Lower lobe of right lung (tissue), 2 donors: Measurements from ENCODE around the gene FITM1. TPM values are rescaled to one million over a fixed set of nuclear protein-coding genes. Genes with fewer than 3 reads are reported as not detected.

Experiments
- ATAC-seq, 2 donors: fragments of 200-7000 bp; cut with Tn5 transposase; one replicate each; pipeline ENCODE4 v1.9.1; 2020 to 2022; ENCODE audit warnings: mild to moderate bottlenecking in 2 of 2, moderate library complexity in 2 of 2
- DNase-seq: peaks from one replicate; pipeline ENCODE4 v3.0.0-alpha.2; 2020
- H3K27ac ChIP-seq: fragments of 200-600 bp; one replicate; pipeline ENCODE4 v1.8.0; 2022
- H3K27me3 ChIP-seq: fragments of 200-600 bp; one replicate; pipeline ENCODE4 v1.8.0; 2022; ENCODE audit warnings: low read depth
- H3K36me3 ChIP-seq: fragments of 200-600 bp; one replicate; pipeline ENCODE4 v1.8.0; 2022; ENCODE audit warnings: mild to moderate bottlenecking
- H3K4me1 ChIP-seq: fragments of 200-600 bp; one replicate; pipeline ENCODE4 v1.8.0; 2022
- H3K4me3 ChIP-seq: fragments of 200-600 bp; one replicate; pipeline ENCODE4 v1.8.0; 2022; ENCODE audit warnings: mild to moderate bottlenecking
- H3K9me3 ChIP-seq: fragments of 200-600 bp; one replicate; pipeline ENCODE4 v1.8.0; 2022
- intact Hi-C: fragments of 100-400 bp; cut with DNase I; formaldehyde crosslinking; loops from one replicate; pipeline ENCODE4 v1.11.0; 2022
- total RNA-seq: library from RNA; stranded (reverse); fragmentation: NEBNext Ultra II Directional; extraction: Animal tissue kit (Norgen Biotek cat#: 25700); gene quantifications from one replicate; pipeline ENCODE4 v1.2.1, GENCODE V29; 2021
- TF ChIP-seq, protein P1 (sequence below): fragments of 200-600 bp; IDR thresholded peaks from one replicate; pipeline ENCODE4 v1.8.0; 2022; ENCODE audit warnings: antibody characterized with exemption, mild to moderate bottlenecking
- donor health status: DM: no; HTN: yes; CAD: no; lungs with severe emphysema.

The FITM1 gene
- total RNA-seq, 1 donor from 2014 or later: 0.97 TPM

DNA sequence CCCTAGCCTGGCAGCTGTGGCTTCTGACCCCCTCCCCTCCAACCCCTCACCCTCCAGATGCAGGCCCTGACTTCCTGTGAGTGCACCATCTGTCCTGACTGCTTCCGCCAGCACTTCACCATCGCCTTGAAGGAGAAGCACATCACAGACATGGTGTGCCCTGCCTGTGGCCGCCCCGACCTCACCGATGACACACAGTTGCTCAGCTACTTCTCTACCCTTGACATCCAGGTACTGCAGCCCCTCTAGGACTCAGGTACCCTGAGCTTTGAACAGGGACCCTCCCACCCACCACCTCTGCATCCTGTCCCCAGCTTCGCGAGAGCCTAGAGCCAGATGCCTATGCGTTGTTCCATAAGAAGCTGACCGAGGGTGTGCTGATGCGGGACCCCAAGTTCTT lies 24.6 kb downstream of the FITM1 start:
- intact Hi-C loops: no loop called here
- no peaks in the 10 kb centered on the region for H3K4me1 ChIP-seq
- H3K27me3 ChIP-seq: no peaks in the 10 kb centered on the region

GRCh38 chr14:24156840-24157239 lies 26.4 kb downstream of the FITM1 start:
- no peak for DNase-seq
- Histone ChIP-seq H3K27me3 (no peaks in the 10 kb centered on the region), H3K9me3 (no peaks in the 10 kb centered on the region), H3K4me3 (no peak overlapping the region), H3K4me1 (peaks cover 9% of the 10 kb centered on the region), H3K36me3 (peaks cover 87% of the 10 kb centered on the region), H3K27ac (no peak overlapping the region)
- TF ChIP-seq, protein P1, sequence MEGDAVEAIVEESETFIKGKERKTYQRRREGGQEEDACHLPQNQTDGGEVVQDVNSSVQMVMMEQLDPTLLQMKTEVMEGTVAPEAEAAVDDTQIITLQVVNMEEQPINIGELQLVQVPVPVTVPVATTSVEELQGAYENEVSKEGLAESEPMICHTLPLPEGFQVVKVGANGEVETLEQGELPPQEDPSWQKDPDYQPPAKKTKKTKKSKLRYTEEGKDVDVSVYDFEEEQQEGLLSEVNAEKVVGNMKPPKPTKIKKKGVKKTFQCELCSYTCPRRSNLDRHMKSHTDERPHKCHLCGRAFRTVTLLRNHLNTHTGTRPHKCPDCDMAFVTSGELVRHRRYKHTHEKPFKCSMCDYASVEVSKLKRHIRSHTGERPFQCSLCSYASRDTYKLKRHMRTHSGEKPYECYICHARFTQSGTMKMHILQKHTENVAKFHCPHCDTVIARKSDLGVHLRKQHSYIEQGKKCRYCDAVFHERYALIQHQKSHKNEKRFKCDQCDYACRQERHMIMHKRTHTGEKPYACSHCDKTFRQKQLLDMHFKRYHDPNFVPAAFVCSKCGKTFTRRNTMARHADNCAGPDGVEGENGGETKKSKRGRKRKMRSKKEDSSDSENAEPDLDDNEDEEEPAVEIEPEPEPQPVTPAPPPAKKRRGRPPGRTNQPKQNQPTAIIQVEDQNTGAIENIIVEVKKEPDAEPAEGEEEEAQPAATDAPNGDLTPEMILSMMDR: no peak
- intact Hi-C loops: no loop called here
- no peak for ATAC-seq

More for the DNA sequence above, 24.6 kb downstream of the FITM1 start:
- H3K9me3 ChIP-seq: no peaks in the 10 kb centered on the region
- H3K27ac ChIP-seq: no peak overlapping the region
- H3K4me3 ChIP-seq: no peak overlapping the region
- DNase-seq (no peak), ATAC-seq (no peak)
- H3K36me3 ChIP-seq: peaks cover 96% of the 10 kb centered on the region
- TF ChIP-seq, protein P1: no peak

DNA sequence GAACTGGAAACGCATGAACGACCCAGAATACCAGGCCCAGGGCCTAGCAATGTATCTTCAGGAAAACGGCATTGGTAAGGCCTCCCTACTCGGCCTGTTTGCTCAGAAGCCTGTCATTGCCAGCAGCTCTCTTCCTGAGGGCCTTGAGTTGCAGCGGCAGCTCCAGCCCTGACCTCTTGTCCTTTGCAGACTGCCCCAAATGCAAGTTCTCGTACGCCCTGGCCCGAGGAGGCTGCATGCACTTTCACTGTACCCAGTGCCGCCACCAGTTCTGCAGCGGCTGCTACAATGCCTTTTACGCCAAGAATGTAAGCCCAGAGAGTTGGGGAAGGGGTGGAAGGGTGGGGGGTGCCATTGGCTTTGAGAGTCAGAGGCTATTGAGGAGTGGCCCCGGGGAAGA lies 26.9 kb downstream of the FITM1 start:
- intact Hi-C loops: no loop called here
- Histone ChIP-seq H3K27me3 (no peaks in the 10 kb centered on the region), H3K9me3 (no peaks in the 10 kb centered on the region), H3K27ac (no peak overlapping the region), H3K36me3 (peaks cover 82% of the 10 kb centered on the region), H3K4me3 (no peak overlapping the region), H3K4me1 (peaks cover 14% of the 10 kb centered on the region)
- TF ChIP-seq, protein P1: no peak
- DNase-seq (no peak), ATAC-seq (no peak)

DNA sequence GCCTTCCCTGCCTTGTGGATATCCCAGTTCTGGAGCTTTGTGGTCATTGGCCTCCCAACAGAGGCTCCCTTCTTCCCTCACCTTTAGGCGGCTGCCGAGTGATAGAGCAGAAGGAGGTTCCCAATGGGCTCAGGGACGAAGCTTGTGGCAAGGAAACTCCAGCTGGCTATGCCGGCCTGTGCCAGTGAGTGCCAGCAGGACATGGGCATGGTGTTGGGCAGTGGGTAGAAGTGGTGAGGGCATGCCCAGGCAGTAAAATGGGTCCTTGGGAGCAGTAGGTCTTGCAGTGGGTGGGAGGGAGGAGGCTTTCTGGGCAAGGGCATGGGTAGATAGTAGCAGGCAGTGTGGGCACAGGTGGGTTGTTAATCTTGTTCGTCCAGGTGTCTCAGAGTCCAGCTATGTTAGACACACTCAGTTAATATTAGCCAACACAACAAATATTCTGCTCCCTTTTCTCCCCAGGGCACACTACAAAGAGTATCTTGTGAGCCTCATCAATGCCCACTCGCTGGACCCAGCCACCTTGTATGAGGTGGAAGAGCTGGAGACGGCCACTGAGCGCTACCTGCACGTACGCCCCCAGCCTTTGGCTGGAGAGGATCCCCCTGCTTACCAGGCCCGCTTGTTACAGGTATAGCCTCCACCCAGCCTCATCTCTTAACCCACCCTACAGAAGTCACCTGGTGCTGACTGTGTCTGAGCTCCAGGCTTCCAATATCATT lies 29.5 kb downstream of the FITM1 start:
- no peak for ATAC-seq
- Histone ChIP-seq H3K27me3 (no peaks in the 10 kb centered on the region), H3K4me3 (no peak overlapping the region), H3K4me1 (peaks cover 31% of the 10 kb centered on the region), H3K36me3 (peaks cover 81% of the 10 kb centered on the region), H3K9me3 (no peaks in the 10 kb centered on the region), H3K27ac (peak overlapping the region; percentile 97)
- peak; percentile 46 for DNase-seq
- TF ChIP-seq, protein P1: no peak
- intact Hi-C loops: no loop called here

GRCh38 chr14:24160499-24160849 lies 30.0 kb downstream of the FITM1 start:
- TF ChIP-seq, protein P1: no peak
- Histone ChIP-seq H3K36me3 (peaks cover 81% of the 10 kb centered on the region), H3K9me3 (no peaks in the 10 kb centered on the region), H3K4me3 (no peak overlapping the region), H3K27ac (peak overlapping the region; percentile 97), H3K4me1 (peaks cover 31% of the 10 kb centered on the region), H3K27me3 (no peaks in the 10 kb centered on the region)
- DNase-seq (no peak), ATAC-seq (no peak)
- intact Hi-C loops: no loop called here
